Trophoblast cell (in vitro differentiated cells and primary cell): ENCODE measurements around the gene HECW1.

Experiments
- DNase-seq, 2 donors: peaks; one replicate each; pipeline ENCODE4 v3.0.0-alpha.2; 2016
- H2AFZ ChIP-seq: 2 replicates; pipeline ENCODE4 v1.6.1; 2013; ENCODE audit warnings: low read length, moderate library complexity, mild to moderate bottlenecking; ENCODE audit not compliant: insufficient read depth, poor library complexity
- H2AK5ac ChIP-seq: 2 replicates; pipeline ENCODE4 v1.6.1; 2013; ENCODE audit warnings: mild to moderate bottlenecking, low read length
- H2BK120ac ChIP-seq: 2 replicates; pipeline ENCODE4 v1.6.1; 2013; ENCODE audit warnings: low read length, mild to moderate bottlenecking, moderate library complexity; ENCODE audit not compliant: insufficient read depth, poor library complexity
- H2BK12ac ChIP-seq: 2 replicates; pipeline ENCODE4 v1.6.1; 2013; ENCODE audit warnings: mild to moderate bottlenecking, low read length, moderate library complexity
- H2BK5ac ChIP-seq: 2 replicates; pipeline ENCODE4 v1.6.1; 2013; ENCODE audit warnings: low read length, low read depth, moderate library complexity, mild to moderate bottlenecking; ENCODE audit not compliant: poor library complexity
- H3K14ac ChIP-seq: 2 replicates; pipeline ENCODE4 v1.6.1; 2013; ENCODE audit warnings: mild to moderate bottlenecking, low read length
- H3K18ac ChIP-seq: 2 replicates; pipeline ENCODE4 v1.6.1; 2013; ENCODE audit warnings: mild to moderate bottlenecking, low read length
- H3K23ac ChIP-seq: 2 replicates; pipeline ENCODE4 v1.6.1; 2013; ENCODE audit warnings: low read length
- H3K27ac ChIP-seq: 2 replicates; pipeline ENCODE4 v1.5.1; 2013; ENCODE audit warnings: low read depth, mild to moderate bottlenecking, inconsistent platforms, low read length, moderate library complexity
- H3K27me3 ChIP-seq: 2 replicates; pipeline ENCODE4 v1.6.1; 2013; ENCODE audit warnings: inconsistent platforms, mild to moderate bottlenecking, low read length, moderate library complexity; ENCODE audit not compliant: insufficient read depth
- H3K36me3 ChIP-seq, 2 experiments: 1 replicate in 1 of 2; 2 replicates in 1 of 2; pipeline ENCODE4 v1.6.1; 2013; ENCODE audit warnings: low read length in 2 of 2, mild to moderate bottlenecking in 2 of 2, moderate library complexity in 1 of 2; ENCODE audit not compliant: insufficient read depth in 2 of 2, control insufficient read depth in 1 of 2
- H3K4ac ChIP-seq: 2 replicates; pipeline ENCODE4 v1.6.1; 2013; ENCODE audit warnings: low read depth, mild to moderate bottlenecking, low read length, moderate library complexity
- H3K4me1 ChIP-seq, 2 experiments: 1 replicate in 1 of 2; 2 replicates in 1 of 2; pipeline ENCODE4 v1.6.1; 2013; ENCODE audit warnings: low read length in 2 of 2, mild to moderate bottlenecking in 2 of 2, moderate library complexity in 1 of 2; ENCODE audit not compliant: insufficient read depth in 2 of 2, control insufficient read depth in 1 of 2
- H3K4me2 ChIP-seq: 2 replicates; pipeline ENCODE4 v1.6.1; 2013; ENCODE audit warnings: inconsistent platforms, mild to moderate bottlenecking, low read length, moderate library complexity
- H3K4me3 ChIP-seq: 2 replicates; pipeline ENCODE4 v1.5.1; 2013; ENCODE audit warnings: mild to moderate bottlenecking, low read depth, low read length, inconsistent platforms
- H3K79me1 ChIP-seq: one replicate; pipeline ENCODE4 v1.6.1; 2013; ENCODE audit warnings: low read length
- H3K79me2 ChIP-seq: 2 replicates; pipeline ENCODE4 v1.6.1; 2013; ENCODE audit warnings: low read length, mild to moderate bottlenecking; ENCODE audit not compliant: control insufficient read depth, insufficient read depth, poor library complexity
- H3K9ac ChIP-seq: 2 replicates; pipeline ENCODE4 v1.6.1; 2013; ENCODE audit warnings: mild to moderate bottlenecking, low read length
- H3K9me3 ChIP-seq: 2 replicates; pipeline ENCODE4 v1.6.1; 2013; ENCODE audit warnings: low read depth, mild to moderate bottlenecking, control low read depth, inconsistent platforms, low read length; ENCODE audit not compliant: insufficient read depth
- H4K12ac ChIP-seq: 2 replicates; pipeline ENCODE4 v1.6.1; 2013; ENCODE audit warnings: low read depth, mild to moderate bottlenecking, low read length, moderate library complexity
- H4K8ac ChIP-seq: 2 replicates; pipeline ENCODE4 v1.6.1; 2013; ENCODE audit warnings: low read depth, mild to moderate bottlenecking, low read length, moderate library complexity
- H4K91ac ChIP-seq: one replicate; pipeline ENCODE4 v1.6.1; 2013; ENCODE audit warnings: low read depth, mild to moderate bottlenecking, low read length, moderate library complexity
- WGBS: extraction: QIAGEN DNeasy Blood & Tissue Kit; methylation state at CpG from one replicate; pipeline ENCODE4 v1.1.7; 2013; ENCODE audit warnings: missing lambda C conversion rate; ENCODE audit not compliant: insufficient read length, insufficient coverage; ENCODE audit errors: extremely low coverage; 5-methylcytosine and 5-hydroxymethylcytosine counted together

Gene HECW1

GRCh38 chr7:43480581-43480980 is 368.1 kb downstream of the HECW1 start:
- DNase-seq, result no peak
- Histone ChIP-seq H3K9ac (no peak overlapping the region), H3K79me1 (no peaks in the 10 kb centered on the region)

DNA sequence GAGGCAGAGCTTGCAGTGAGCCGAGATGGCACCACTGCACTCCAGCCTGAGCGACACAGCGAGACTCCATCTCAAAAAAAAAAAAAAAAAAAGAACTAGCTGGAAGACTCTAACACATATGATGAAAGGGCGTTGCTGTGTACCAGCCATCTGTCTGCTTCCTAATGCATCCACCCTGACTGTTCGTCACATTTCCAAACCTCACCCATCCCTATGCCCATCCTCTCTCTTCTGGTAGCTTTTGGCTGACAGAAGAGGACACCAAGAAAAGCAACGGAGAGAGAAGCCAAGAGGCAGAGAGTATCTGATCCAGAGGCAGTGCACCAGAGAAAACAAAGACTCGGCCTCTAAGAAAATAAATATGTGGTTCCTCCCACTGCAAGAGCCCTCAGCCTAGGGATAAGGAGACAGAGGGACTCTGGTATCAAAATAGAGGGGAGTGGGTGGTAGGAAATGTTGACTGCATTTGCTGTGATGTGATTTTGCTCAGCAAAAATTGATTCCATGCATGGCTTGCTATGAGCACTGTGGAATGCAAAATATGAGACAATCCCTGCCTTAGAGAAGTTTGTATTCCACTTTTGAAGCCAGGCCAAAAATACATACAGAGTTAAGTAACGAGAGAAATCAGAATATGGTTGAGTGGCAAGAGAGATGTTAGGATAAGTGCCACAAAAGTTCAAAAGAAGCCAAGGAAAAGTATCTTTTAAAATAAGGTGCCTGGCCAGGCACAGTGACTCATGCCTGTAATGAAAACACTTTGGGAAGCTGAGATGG is 369.6 kb downstream of the HECW1 start:
- Histone ChIP-seq H2BK5ac (no peak overlapping the region), H3K36me3 (no peaks in the 10 kb centered on the region), H2AFZ (no peak overlapping the region), H4K12ac (no peak overlapping the region), H3K23ac (no peak overlapping the region), H3K9me3 (peaks cover 1% of the 10 kb centered on the region), H3K4ac (no peak overlapping the region), H2BK12ac (no peak overlapping the region), H4K8ac (no peak overlapping the region), H2AK5ac (no peak overlapping the region), H3K4me1 (no peaks in the 10 kb centered on the region), H3K4me3 (no peak overlapping the region), H3K79me1 (no peaks in the 10 kb centered on the region), H3K27ac (no peak overlapping the region), H3K27me3 (no peaks in the 10 kb centered on the region), H2BK120ac (no peak overlapping the region), H4K91ac (no peak overlapping the region), H3K18ac (no peak overlapping the region), H3K9ac (no peak overlapping the region), H3K79me2 (no peaks in the 10 kb centered on the region), H3K14ac (no peak overlapping the region), H3K4me2 (no peak overlapping the region)
- DNase-seq, result no peak
- WGBS, result no CpG with 5 or more reads among the region's 8 CpGs

More at GRCh38 chr7:43480581-43480980, 368.1 kb downstream of the HECW1 start:
- H2AFZ ChIP-seq, result no peak overlapping the region
- H3K27ac ChIP-seq, result no peak overlapping the region
- no peaks in the 10 kb centered on the region for H3K36me3 ChIP-seq
- no peak overlapping the region for H2AK5ac ChIP-seq
- H3K23ac ChIP-seq, result no peak overlapping the region
- no peaks in the 10 kb centered on the region for H3K4me1 ChIP-seq
- H3K18ac ChIP-seq, result no peak overlapping the region
- H2BK5ac ChIP-seq, result no peak overlapping the region
- H3K9me3 ChIP-seq, result peaks cover 1% of the 10 kb centered on the region
- no peaks in the 10 kb centered on the region for H3K79me2 ChIP-seq
- H2BK12ac ChIP-seq, result no peak overlapping the region
- H2BK120ac ChIP-seq, result no peak overlapping the region
- H3K14ac ChIP-seq, result no peak overlapping the region
- no peak overlapping the region for H4K91ac ChIP-seq
- H4K8ac ChIP-seq, result no peak overlapping the region
- no peak overlapping the region for H3K4me2 ChIP-seq
- H4K12ac ChIP-seq, result no peak overlapping the region
- no peak overlapping the region for H3K4ac ChIP-seq
- H3K4me3 ChIP-seq, result no peak overlapping the region
- H3K27me3 ChIP-seq, result no peaks in the 10 kb centered on the region
- WGBS, result no CpG with 5 or more reads among the region's 4 CpGs

GRCh38 chr7:43482679-43483252 is 370.3 kb downstream of the HECW1 start:
- Histone ChIP-seq H2BK12ac (no peak overlapping the region), H3K18ac (no peak overlapping the region), H3K23ac (no peak overlapping the region), H2BK5ac (no peak overlapping the region), H3K27ac (no peak overlapping the region), H3K9me3 (peaks cover 1% of the 10 kb centered on the region), H3K4me3 (no peak overlapping the region), H3K4ac (no peak overlapping the region), H3K79me2 (no peaks in the 10 kb centered on the region), H4K8ac (no peak overlapping the region), H3K9ac (no peak overlapping the region), H3K4me2 (no peak overlapping the region), H3K79me1 (no peaks in the 10 kb centered on the region), H3K14ac (no peak overlapping the region), H2AFZ (no peak overlapping the region), H3K27me3 (no peaks in the 10 kb centered on the region), H3K4me1 (no peaks in the 10 kb centered on the region), H4K12ac (no peak overlapping the region), H2AK5ac (no peak overlapping the region), H4K91ac (no peak overlapping the region), H2BK120ac (no peak overlapping the region), H3K36me3 (no peaks in the 10 kb centered on the region)
- DNase-seq, result no peak
- WGBS, result no CpG with 5 or more reads among the region's 5 CpGs

DNA sequence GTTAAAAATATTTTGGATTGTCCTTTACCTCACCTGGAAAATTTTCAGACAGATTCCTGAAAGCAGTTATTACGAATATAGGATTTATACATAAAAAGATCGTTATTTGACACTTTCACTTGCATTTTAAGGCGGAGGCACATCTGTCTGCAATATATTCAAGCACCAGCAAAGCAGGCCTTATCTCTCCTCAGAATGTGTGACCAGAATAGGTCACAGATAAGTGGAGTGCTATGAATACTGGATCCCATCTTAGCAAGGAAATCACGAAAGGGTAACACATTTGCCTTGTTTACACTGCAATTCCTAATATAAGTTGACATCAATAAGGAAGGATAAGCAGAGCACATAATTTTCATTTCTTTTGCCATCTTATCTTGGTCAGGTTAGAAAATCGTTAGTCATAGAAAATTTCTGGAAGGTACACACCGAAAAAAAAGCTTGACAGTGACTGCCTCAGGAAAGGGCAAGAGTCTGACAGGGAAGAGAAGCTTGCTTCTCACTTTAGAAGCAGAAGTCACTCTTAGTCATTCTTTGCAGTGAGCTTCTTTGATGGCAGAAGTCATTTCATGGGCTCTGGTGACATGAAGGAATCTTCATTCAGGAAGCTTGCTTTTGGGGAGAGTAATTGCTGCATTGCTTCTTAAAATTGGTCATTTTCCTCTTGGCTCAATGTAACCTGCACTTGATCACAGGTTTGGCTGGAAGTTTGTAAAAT is 372.4 kb downstream of the HECW1 start:
- H3K14ac ChIP-seq, result no peak overlapping the region
- no peaks in the 10 kb centered on the region for H3K36me3 ChIP-seq
- no peaks in the 10 kb centered on the region for H3K79me2 ChIP-seq
- no peaks in the 10 kb centered on the region for H3K9me3 ChIP-seq
- no peak overlapping the region for H2BK12ac ChIP-seq
- no peaks in the 10 kb centered on the region for H3K27me3 ChIP-seq
- H4K12ac ChIP-seq, result no peak overlapping the region
- H3K18ac ChIP-seq, result no peak overlapping the region
- no peak overlapping the region for H4K91ac ChIP-seq
- no peak overlapping the region for H2BK120ac ChIP-seq
- H3K79me1 ChIP-seq, result no peaks in the 10 kb centered on the region
- no peak overlapping the region for H4K8ac ChIP-seq
- H3K9ac ChIP-seq, result no peak overlapping the region
- H2BK5ac ChIP-seq, result no peak overlapping the region
- no peak overlapping the region for H3K4me3 ChIP-seq
- no peak overlapping the region for H3K4me2 ChIP-seq
- no CpG with 5 or more reads among the region's 6 CpGs for WGBS
- no peak for DNase-seq
- H2AK5ac ChIP-seq, result no peak overlapping the region
- no peak overlapping the region for H3K23ac ChIP-seq
- no peak overlapping the region for H2AFZ ChIP-seq
- no peak overlapping the region for H3K27ac ChIP-seq
- H3K4ac ChIP-seq, result no peak overlapping the region
- H3K4me1 ChIP-seq, result no peaks in the 10 kb centered on the region
